H1 (cell line): Measurements from ENCODE around the gene GXYLT2. TPM values are rescaled to one million over a fixed set of nuclear protein-coding genes. Genes with fewer than 3 reads are reported as not detected.

Experiments
- CTCF ChIA-PET: fragments of 300-600 bp; sonication (Branson Sonifier 250); formaldehyde crosslinking; loops from one replicate; lab custom pipeline; 2021; ENCODE audit not compliant: partially characterized antibody; lab: Charles Lee
- POLR2A ChIA-PET: fragments of 300-600 bp; sonication (Branson Sonifier 250); formaldehyde crosslinking; loops from one replicate; lab custom pipeline; 2021; ENCODE audit warnings: inconsistent platforms; ENCODE audit not compliant: partially characterized antibody; lab: Charles Lee
- DNase-seq, 2 experiments: peaks; one replicate each; pipeline versions ENCODE4 v3.0.0 to v3.0.0-alpha.2; 2010 to 2022; ENCODE audit warnings: low spot score in 2 of 2, low read depth in 1 of 2, mixed read lengths in 1 of 2
- FAIRE-seq: peaks from 2 replicates; lab custom pipeline; 2011; peaks lifted over from hg19 to GRCh38; lab: Jason Lieb, UNC
- H2AFZ ChIP-seq: 2 replicates; pipeline ENCODE4 v1.8.1; 2012; ENCODE audit warnings: low read length, inconsistent platforms
- H2AK5ac ChIP-seq: 2 replicates; pipeline ENCODE4 v1.6.1; 2013; ENCODE audit warnings: low read depth, low read length
- H2BK120ac ChIP-seq: replicated peaks from 2 replicates; pipeline ENCODE3; 2013; ENCODE audit warnings: low read depth, low read length, inconsistent platforms
- H2BK12ac ChIP-seq: 2 replicates; pipeline ENCODE4 v1.6.1; 2013; ENCODE audit warnings: low read depth, low read length
- H2BK15ac ChIP-seq: 2 replicates; pipeline ENCODE4 v1.6.1; 2013; ENCODE audit warnings: low read length
- H2BK20ac ChIP-seq: 2 replicates; pipeline ENCODE4 v1.6.1; 2013; ENCODE audit warnings: low read length
- H2BK5ac ChIP-seq: 2 replicates; pipeline ENCODE4 v1.6.1; 2013; ENCODE audit warnings: low read depth, low read length
- H3K14ac ChIP-seq: 2 replicates; pipeline ENCODE4 v1.6.1; 2013; ENCODE audit warnings: inconsistent platforms; ENCODE audit not compliant: insufficient read length
- H3K18ac ChIP-seq: 2 replicates; pipeline ENCODE4 v1.6.1; 2013; ENCODE audit warnings: low read length; ENCODE audit errors: extremely low read depth
- H3K23ac ChIP-seq: 2 replicates; pipeline ENCODE4 v1.6.1; 2013; ENCODE audit warnings: inconsistent platforms; ENCODE audit not compliant: insufficient read length
- H3K23me2 ChIP-seq: 2 replicates; pipeline ENCODE4 v1.6.1; 2013; ENCODE audit warnings: low read depth, low read length
- H3K27ac ChIP-seq: 2 replicates; pipeline ENCODE4 v1.6.1; 2011; ENCODE audit warnings: low read depth, low read length, inconsistent platforms
- H3K27me3 ChIP-seq, 4 experiments: replicated peaks in 1 of 4; 1 replicate in 1 of 4; 2 replicates in 3 of 4; pipeline versions ENCODE4 v1.6.1 to v1.8.1; 2011 to 2013; ENCODE audit warnings: low read length in 3 of 4, mild to moderate bottlenecking in 3 of 4, inconsistent platforms in 2 of 4, mixed read lengths in 2 of 4, moderate library complexity in 1 of 4; ENCODE audit not compliant: control insufficient read depth in 3 of 4, insufficient read depth in 3 of 4; ENCODE audit errors: extremely low read depth in 1 of 4
- H3K36me3 ChIP-seq, 4 experiments: 2 replicates each; pipeline versions ENCODE4 v1.6.1 to v1.8.1; 2011 to 2013; ENCODE audit warnings: mild to moderate bottlenecking in 4 of 4, low read length in 3 of 4, moderate library complexity in 2 of 4, control low read depth in 1 of 4, inconsistent platforms in 1 of 4; ENCODE audit not compliant: insufficient read depth in 4 of 4, control insufficient read depth in 2 of 4
- H3K4ac ChIP-seq: replicated peaks from 2 replicates; pipeline ENCODE3; 2013; ENCODE audit warnings: low read length, low read depth, mixed read lengths, inconsistent platforms; ENCODE audit not compliant: insufficient read length
- H3K4me1 ChIP-seq, 4 experiments: replicated peaks in 1 of 4; 1 replicate in 1 of 4; 2 replicates in 3 of 4; pipeline versions ENCODE4 v1.6.1 to v1.8.1; 2011 to 2013; ENCODE audit warnings: low read length in 3 of 4, inconsistent platforms in 2 of 4, mixed read lengths in 1 of 4; ENCODE audit not compliant: insufficient read depth in 4 of 4, control insufficient read depth in 3 of 4
- H3K4me2 ChIP-seq, 2 experiments: 2 replicates each; pipeline versions ENCODE4 v1.6.1 to v1.8.1; 2011 to 2013; ENCODE audit warnings: low read depth in 2 of 2, low read length in 2 of 2, control low read depth in 1 of 2, inconsistent platforms in 1 of 2, mild to moderate bottlenecking in 1 of 2; ENCODE audit not compliant: insufficient read depth in 1 of 2
- H3K4me3 ChIP-seq, 4 experiments: fragments of 200-600, 300-600 bp in 1 of 4; sonication (generic), shearing (Covaris generic), sonication (Bioruptor Twin) in 1 of 4; 2 replicates each; pipeline versions ENCODE4 v1.5.1 to v1.8.1; 2011 to 2016; ENCODE audit warnings: low read length in 4 of 4, low read depth in 3 of 4, control low read depth in 2 of 4, inconsistent platforms in 2 of 4, mild to moderate bottlenecking in 2 of 4, mixed read lengths in 1 of 4, moderate library complexity in 1 of 4; ENCODE audit not compliant: insufficient read depth in 2 of 4; ENCODE audit errors: extremely low read depth in 1 of 4
- H3K56ac ChIP-seq: replicated peaks from 2 replicates; pipeline ENCODE3; 2013; ENCODE audit warnings: low read depth, mild to moderate bottlenecking, mixed read lengths, low read length, inconsistent platforms; ENCODE audit not compliant: insufficient read length
- H3K79me1 ChIP-seq: 2 replicates; pipeline ENCODE4 v1.6.1; 2013; ENCODE audit warnings: low read depth, low read length, control low read depth
- H3K79me2 ChIP-seq, 2 experiments: 2 replicates each; pipeline versions ENCODE4 v1.6.1 to v1.8.1; 2012 to 2013; ENCODE audit warnings: low read length in 2 of 2, mild to moderate bottlenecking in 2 of 2, inconsistent platforms in 1 of 2; ENCODE audit not compliant: insufficient read depth in 2 of 2, control insufficient read depth in 1 of 2
- H3K9ac ChIP-seq, 4 experiments: replicated peaks in 1 of 4; 1 replicate in 1 of 4; 2 replicates in 3 of 4; pipeline versions ENCODE4 v1.6.1 to v1.8.1; 2011 to 2013; ENCODE audit warnings: low read depth in 3 of 4, low read length in 3 of 4, control low read depth in 2 of 4, mild to moderate bottlenecking in 2 of 4, moderate library complexity in 2 of 4, inconsistent platforms in 1 of 4; ENCODE audit errors: extremely low read depth in 1 of 4
- H3K9me3 ChIP-seq, 2 experiments: 2 replicates each; pipeline versions ENCODE4 v1.6.1 to v1.8.1; 2012 to 2013; ENCODE audit warnings: mild to moderate bottlenecking in 2 of 2, moderate library complexity in 2 of 2, control low read depth in 1 of 2, inconsistent platforms in 1 of 2, low read depth in 1 of 2, low read length in 1 of 2, mixed read lengths in 1 of 2; ENCODE audit not compliant: insufficient read depth in 2 of 2
- H4K20me1 ChIP-seq, 2 experiments: replicated peaks in 1 of 2; 2 replicates each; pipeline versions ENCODE3 to v1.8.1; 2011 to 2013; ENCODE audit warnings: inconsistent platforms in 2 of 2, low read length in 2 of 2, mild to moderate bottlenecking in 1 of 2; ENCODE audit not compliant: insufficient read depth in 2 of 2, control insufficient read depth in 1 of 2
- H4K5ac ChIP-seq: 2 replicates; pipeline ENCODE4 v1.6.1; 2013; ENCODE audit warnings: low read length, low read depth, mixed read lengths, inconsistent platforms; ENCODE audit not compliant: insufficient read length
- H4K8ac ChIP-seq: 2 replicates; pipeline ENCODE4 v1.8.0; 2013; ENCODE audit warnings: mild to moderate bottlenecking, moderate library complexity, low read length, inconsistent platforms; ENCODE audit not compliant: insufficient read depth; ENCODE audit errors: extremely low read depth
- H4K91ac ChIP-seq: replicated peaks from 2 replicates; pipeline ENCODE3; 2013; ENCODE audit warnings: low read length, mixed read lengths, inconsistent platforms; ENCODE audit not compliant: insufficient read length
- WGBS, 2 experiments: shearing (Covaris generic) in 1 of 2; methylation state at CpG; one replicate each; pipeline versions ENCODE4 v1.1.6 to v1.1.7; 2013 to 2015; ENCODE audit warnings: low lambda C conversion rate in 2 of 2, mixed read lengths in 2 of 2, inconsistent platforms in 1 of 2, low coverage in 1 of 2, missing lambda C conversion rate in 1 of 2; ENCODE audit not compliant: insufficient replicate concordance in 2 of 2, insufficient coverage in 1 of 2, insufficient read length in 1 of 2; ENCODE audit errors: extremely low coverage in 1 of 2, missing lambda C conversion rate in 1 of 2; 5-methylcytosine and 5-hydroxymethylcytosine counted together
- polyA plus RNA-seq, 7 experiments: library from polyadenylated mRNA; depleted of rRNA in 3 of 7; stranded (reverse) in 5 of 7; unstranded in 2 of 7; fragments of >200 nt in 5 of 7; fragments of 200-250 nt in 2 of 7; gene quantifications; 1 replicate in 5 of 7; 2 replicates in 1 of 7; 4 replicates in 1 of 7; pipeline versions ENCODE4 v1.2.1 to v1.2.3, GENCODE V29; 2011 to 2013; ENCODE audit warnings: missing spikeins in 2 of 7, mixed read lengths in 2 of 7
- total RNA-seq: library from RNA; stranded (reverse); fragmentation: NEBNext Ultra II Directional; extraction: Animal tissue kit (Norgen Biotek cat#: 25700); gene quantifications from 2 replicates; pipeline ENCODE4 v1.2.1, GENCODE V29; 2021

Gene GXYLT2
- total and polyA plus RNA-seq, 2 of the 8 experiments (the other 6 are each of a cell fraction or from before 2014, with no cell fraction given), result 1.8 to 5.6 TPM

- Histone ChIP-seq H4K91ac (no peak overlapping the region), H3K36me3 (peaks cover 0 to 3% (median 0%) of the 10 kb centered on the region in 4 experiments; a peak in 1 of 8 replicates), H2AFZ (no peak overlapping the region), H3K4ac (no peak overlapping the region), H3K4me3 (no peak overlapping the region), H4K5ac (no peak overlapping the region), H3K9ac (no peak overlapping the region), H3K56ac (no peak overlapping the region), H4K20me1 (peaks cover 26 to 32% of the 10 kb centered on the region in 2 experiments), H3K79me2 (peaks cover 57 to 100% of the 10 kb centered on the region in 2 experiments), H3K23ac (no peak overlapping the region), H3K27ac (no peak overlapping the region), H3K4me2 (no peak overlapping the region), H2BK120ac (no peak overlapping the region), H2AK5ac (no peak overlapping the region), H3K9me3 (no peaks in the 10 kb centered on the region), H3K79me1 (no peaks in the 10 kb centered on the region; the same call in none of the 2 replicates), H3K18ac (no peak overlapping the region), H3K14ac (no peak overlapping the region), H2BK20ac (no peak overlapping the region), H2BK5ac (no peak overlapping the region), H2BK12ac (no peak overlapping the region), H4K8ac (no peak overlapping the region), H3K4me1 (peaks cover 0 to 3% (median 1%) of the 10 kb centered on the region in 4 experiments; a peak in 4 of 7 replicates), H2BK15ac (no peak overlapping the region), H3K23me2 (no peaks in the 10 kb centered on the region), H3K27me3 (no peaks in the 10 kb centered on the region)
- WGBS, 2 experiments, result 88% methylated on average over 4 of the region's 4 CpGs; no CpG with 5 or more reads in 1 of the 2 experiments
- POLR2A ChIA-PET, result no interaction called here
- CTCF ChIA-PET, result interaction anchor here (1.4 kb wide), 1 partner anchor 38 kb away, joined by 4 read pairs; no protein-coding TSS in a partner anchor
- DNase-seq (no peak), FAIRE-seq (no peak)
Observed at GRCh38 chr3:73018298-73018697, 130.5 kb downstream of the GXYLT2 start.
